Caco-2 (cell line): ENCODE results near the gene GNA14. TPM values are rescaled to one million over a fixed set of nuclear protein-coding genes. Genes with fewer than 3 reads are reported as not detected.

Experiments
- BruUV-seq: library from RNA; stranded (reverse); fragments of 400-500 nt; replicated peaks from 2 replicates; lab custom pipeline; 2021; lab: Mats Ljungman, UMichigan
- CTCF ChIA-PET: fragments of 300-600 bp; sonication (Branson Sonifier 250); formaldehyde crosslinking; loops from one replicate; lab custom pipeline; 2022; ENCODE audit warnings: antibody characterized with exemption; lab: Charles Lee
- POLR2A ChIA-PET: fragments of 300-600 bp; sonication (Branson Sonifier 250); formaldehyde crosslinking; loops from one replicate; lab custom pipeline; 2022; ENCODE audit warnings: antibody characterized with exemption; lab: Charles Lee
- DNase-seq, 2 experiments: peaks; one replicate each; pipeline versions ENCODE4 v3.0.0 to v3.0.0-alpha.2; 2020 to 2022
- H3K27me3 ChIP-seq: replicated peaks from 2 replicates; pipeline ENCODE4 v1.6.0; 2011; ENCODE audit warnings: low read length; ENCODE audit not compliant: control insufficient read depth, insufficient read depth
- H3K36me3 ChIP-seq: 2 replicates; pipeline ENCODE4 v1.5.1; 2011; ENCODE audit warnings: low read length; ENCODE audit not compliant: control insufficient read depth, insufficient read depth
- H3K4me1 ChIP-seq: fragments of 250-450 bp; sonication (Bioruptor Pico); 2 replicates; pipeline ENCODE4 v1.5.1; 2020; ENCODE audit warnings: mild to moderate bottlenecking
- H3K4me3 ChIP-seq: 2 replicates; pipeline ENCODE4 v1.5.1; 2011; ENCODE audit warnings: low read depth, mild to moderate bottlenecking, control low read depth, low read length
- H3K9me3 ChIP-seq: fragments of 250-450 bp; sonication (Bioruptor Pico); 2 replicates; pipeline ENCODE4 v1.5.1; 2020; ENCODE audit warnings: mild to moderate bottlenecking, moderate library complexity
- H3K27ac Mint-ChIP-seq: one replicate; pipeline ENCODE4 v1.8.0; 2022; ENCODE audit warnings: mixed read lengths; ENCODE audit not compliant: unreplicated experiment
- H3K27me3 Mint-ChIP-seq: one replicate; pipeline ENCODE4 v1.8.0; 2022; ENCODE audit warnings: mixed read lengths; ENCODE audit not compliant: insufficient read depth, unreplicated experiment
- H3K36me3 Mint-ChIP-seq: one replicate; pipeline ENCODE4 v1.8.0; 2022; ENCODE audit warnings: mild to moderate bottlenecking, mixed read lengths; ENCODE audit not compliant: insufficient read depth, unreplicated experiment
- H3K4me1 Mint-ChIP-seq: one replicate; pipeline ENCODE4 v1.8.0; 2022; ENCODE audit warnings: low read depth, mixed read lengths; ENCODE audit not compliant: unreplicated experiment
- H3K4me3 Mint-ChIP-seq: one replicate; pipeline ENCODE4 v1.8.0; 2022; ENCODE audit warnings: mild to moderate bottlenecking, moderate library complexity, mixed read lengths; ENCODE audit not compliant: unreplicated experiment
- H3K9me3 Mint-ChIP-seq: one replicate; pipeline ENCODE4 v1.8.0; 2022; ENCODE audit warnings: mixed read lengths; ENCODE audit not compliant: unreplicated experiment
- intact Hi-C: fragments of 100-400 bp; cut with micrococcal nuclease; formaldehyde crosslinking; loops from one replicate; pipeline ENCODE4 v1.10.0; 2022; ENCODE audit not compliant: unreplicated experiment
- total RNA-seq: library from RNA; stranded (reverse); gene quantifications from 2 replicates; pipeline ENCODE4 v1.2.3, GENCODE V29; 2022
- TF ChIP-seq, protein P1 (sequence below), 2 experiments: fragments of 200-600 bp in 1 of 2; IDR thresholded peaks; 1 replicate in 1 of 2; 2 replicates in 1 of 2; pipeline versions ENCODE4 v1.5.1 to v1.8.0; 2011 to 2022; ENCODE audit warnings: antibody characterized with exemption in 1 of 2, control low read depth in 1 of 2, inconsistent platforms in 1 of 2, low read depth in 1 of 2, low read length in 1 of 2, mild to moderate bottlenecking in 1 of 2, moderate library complexity in 1 of 2; ENCODE audit not compliant: insufficient read depth in 1 of 2, severe bottlenecking in 1 of 2, unreplicated experiment in 1 of 2

Gene GNA14
- total RNA-seq, 1 experiment from 2014 or later: not detected

DNA sequence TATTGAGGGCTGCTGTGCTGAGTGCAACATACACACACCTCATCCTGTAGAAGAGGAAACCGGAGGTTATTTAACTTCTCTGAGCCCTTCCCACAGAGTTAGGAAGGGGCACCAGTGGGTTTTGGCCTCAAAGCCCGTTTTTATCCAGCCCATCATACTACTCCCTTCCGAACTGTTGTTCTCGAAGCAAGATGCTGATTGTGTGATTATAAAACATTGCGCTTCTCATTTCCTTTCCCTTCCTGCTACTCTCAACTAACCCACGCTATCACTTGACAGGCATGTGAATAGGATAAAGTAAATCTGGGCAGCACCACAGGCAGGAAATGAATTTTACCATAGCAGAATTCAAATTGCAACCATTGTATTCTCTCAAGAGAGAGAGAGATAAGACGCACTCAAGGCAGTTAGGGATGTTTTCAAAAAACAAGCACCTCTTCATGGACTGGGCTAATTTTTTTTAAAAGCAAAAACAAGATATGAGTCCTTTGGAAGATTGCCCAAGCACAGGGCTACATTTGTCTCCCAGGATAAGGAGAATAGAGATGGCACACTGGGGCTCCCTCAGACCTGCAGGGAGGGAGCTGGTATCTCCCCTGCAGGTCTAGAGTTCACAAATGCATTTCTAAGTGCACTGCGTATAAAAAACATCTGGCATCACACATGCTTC lies 52.6 kb downstream of the GNA14 start:
- Histone ChIP-seq H3K4me3 (no peak overlapping the region), H3K9me3 (no peaks in the 10 kb centered on the region), H3K4me1 (no peaks in the 10 kb centered on the region), H3K36me3 (no peaks in the 10 kb centered on the region), H3K27me3 (no peaks in the 10 kb centered on the region)
- intact Hi-C loops: no loop called here
- BruUV-seq: no TSS peak
- POLR2A ChIA-PET: no interaction called here
- CTCF ChIA-PET: no interaction called here
- TF ChIP-seq, protein P1, sequence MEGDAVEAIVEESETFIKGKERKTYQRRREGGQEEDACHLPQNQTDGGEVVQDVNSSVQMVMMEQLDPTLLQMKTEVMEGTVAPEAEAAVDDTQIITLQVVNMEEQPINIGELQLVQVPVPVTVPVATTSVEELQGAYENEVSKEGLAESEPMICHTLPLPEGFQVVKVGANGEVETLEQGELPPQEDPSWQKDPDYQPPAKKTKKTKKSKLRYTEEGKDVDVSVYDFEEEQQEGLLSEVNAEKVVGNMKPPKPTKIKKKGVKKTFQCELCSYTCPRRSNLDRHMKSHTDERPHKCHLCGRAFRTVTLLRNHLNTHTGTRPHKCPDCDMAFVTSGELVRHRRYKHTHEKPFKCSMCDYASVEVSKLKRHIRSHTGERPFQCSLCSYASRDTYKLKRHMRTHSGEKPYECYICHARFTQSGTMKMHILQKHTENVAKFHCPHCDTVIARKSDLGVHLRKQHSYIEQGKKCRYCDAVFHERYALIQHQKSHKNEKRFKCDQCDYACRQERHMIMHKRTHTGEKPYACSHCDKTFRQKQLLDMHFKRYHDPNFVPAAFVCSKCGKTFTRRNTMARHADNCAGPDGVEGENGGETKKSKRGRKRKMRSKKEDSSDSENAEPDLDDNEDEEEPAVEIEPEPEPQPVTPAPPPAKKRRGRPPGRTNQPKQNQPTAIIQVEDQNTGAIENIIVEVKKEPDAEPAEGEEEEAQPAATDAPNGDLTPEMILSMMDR (IDR thresholded peaks at IDR 0.05; ENCODE audit: insufficient read depth in 1 of 2, low read depth in 1 of 2, low read length in 1 of 2, severe bottlenecking in 1 of 2, unreplicated experiment in 1 of 2): no peak
- Mint-ChIP-seq H3K9me3 (no peaks in the 10 kb centered on the region), H3K27ac (no peak overlapping the region), H3K27me3 (no peaks in the 10 kb centered on the region), H3K4me3 (no peak overlapping the region), H3K36me3 (no peaks in the 10 kb centered on the region), H3K4me1 (no peaks in the 10 kb centered on the region)
- DNase-seq: no peak

DNA sequence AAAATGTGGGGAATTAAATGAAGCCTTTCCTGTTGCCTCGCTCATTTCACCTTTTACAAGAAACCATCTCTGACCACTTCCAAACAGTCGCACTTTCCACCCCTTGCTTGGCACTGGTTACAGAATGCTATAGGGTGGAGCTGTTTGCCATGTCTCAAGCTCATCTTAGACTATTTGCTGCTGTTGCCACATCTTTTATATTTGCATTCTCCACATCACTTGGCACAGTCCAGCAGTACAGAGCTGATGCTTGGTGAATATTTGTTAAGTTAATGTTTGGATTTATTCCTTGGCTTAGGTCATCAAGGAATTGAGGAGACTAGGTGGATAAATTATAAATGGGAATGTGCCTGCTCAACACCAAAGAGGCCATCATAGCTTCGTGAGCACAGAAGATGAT lies 53.2 kb downstream of the GNA14 start:
- H3K36me3 ChIP-seq: no peaks in the 10 kb centered on the region
- no peak for DNase-seq
- CTCF ChIA-PET: no interaction called here
- BruUV-seq: no TSS peak
- no peaks in the 10 kb centered on the region for H3K4me1 Mint-ChIP-seq
- POLR2A ChIA-PET: no interaction called here
- no peaks in the 10 kb centered on the region for H3K36me3 Mint-ChIP-seq
- H3K9me3 ChIP-seq: no peaks in the 10 kb centered on the region
- H3K27ac Mint-ChIP-seq: no peak overlapping the region
- H3K4me3 Mint-ChIP-seq: no peak overlapping the region
- no peaks in the 10 kb centered on the region for H3K27me3 ChIP-seq
- no peaks in the 10 kb centered on the region for H3K27me3 Mint-ChIP-seq
- TF ChIP-seq, protein P1 (IDR thresholded peaks at IDR 0.05; ENCODE audit: insufficient read depth in 1 of 2, low read depth in 1 of 2, low read length in 1 of 2, severe bottlenecking in 1 of 2, unreplicated experiment in 1 of 2): no peak
- intact Hi-C loops: no loop called here
- no peak overlapping the region for H3K4me3 ChIP-seq
- H3K9me3 Mint-ChIP-seq: no peaks in the 10 kb centered on the region
- H3K4me1 ChIP-seq: no peaks in the 10 kb centered on the region

DNA sequence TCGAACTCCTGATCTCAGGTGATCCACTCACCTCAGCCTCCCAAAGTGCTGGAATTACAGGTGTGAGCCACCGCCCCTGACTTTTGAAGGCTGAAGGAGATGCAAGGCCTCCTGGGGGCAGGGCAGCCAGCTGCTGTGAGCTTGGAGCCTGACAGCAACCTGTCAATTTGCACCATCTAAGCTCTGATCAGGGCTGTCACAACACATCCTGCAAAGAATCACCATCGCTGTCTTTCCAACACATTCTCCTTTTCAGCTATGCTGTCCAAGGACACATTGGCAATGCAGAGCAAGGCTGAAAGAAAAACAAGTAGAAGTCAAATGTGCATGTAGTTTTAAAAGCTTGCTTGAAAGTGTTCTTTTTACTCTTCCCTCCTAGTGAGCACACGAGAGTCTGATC lies 54.6 kb downstream of the GNA14 start:
- Mint-ChIP-seq H3K27ac (no peak overlapping the region), H3K4me1 (no peaks in the 10 kb centered on the region), H3K27me3 (no peaks in the 10 kb centered on the region), H3K4me3 (no peak overlapping the region), H3K36me3 (no peaks in the 10 kb centered on the region), H3K9me3 (no peaks in the 10 kb centered on the region)
- Histone ChIP-seq H3K27me3 (no peaks in the 10 kb centered on the region), H3K4me3 (no peak overlapping the region), H3K36me3 (no peaks in the 10 kb centered on the region), H3K4me1 (no peaks in the 10 kb centered on the region), H3K9me3 (no peaks in the 10 kb centered on the region)
- intact Hi-C loops: no loop called here
- BruUV-seq: no TSS peak
- TF ChIP-seq, protein P1 (IDR thresholded peaks at IDR 0.05; ENCODE audit: insufficient read depth in 1 of 2, low read depth in 1 of 2, low read length in 1 of 2, severe bottlenecking in 1 of 2, unreplicated experiment in 1 of 2): no peak
- CTCF ChIA-PET: no interaction called here
- no peak for DNase-seq
- POLR2A ChIA-PET: no interaction called here
